HUES6 (cell line): ENCODE results near the gene MRPS6.

Source experiments
- H3K27ac ChIP-seq: 2 replicates; pipeline ENCODE4 v1.7.0; 2013; ENCODE audit warnings: low read depth, mild to moderate bottlenecking, low read length, inconsistent platforms
- H3K27me3 ChIP-seq: 2 replicates; pipeline ENCODE4 v1.6.1; 2013; ENCODE audit warnings: low read length; ENCODE audit not compliant: control insufficient read depth, insufficient read depth
- H3K36me3 ChIP-seq: 2 replicates; pipeline ENCODE4 v1.6.1; 2013; ENCODE audit warnings: low read length; ENCODE audit not compliant: control insufficient read depth, insufficient read depth
- H3K4me1 ChIP-seq: 2 replicates; pipeline ENCODE4 v1.6.1; 2013; ENCODE audit warnings: low read length; ENCODE audit not compliant: control insufficient read depth, insufficient read depth
- H3K4me3 ChIP-seq: 2 replicates; pipeline ENCODE4 v1.5.1; 2013; ENCODE audit warnings: low read depth, low read length
- H3K9ac ChIP-seq: one replicate; pipeline ENCODE4 v1.6.1; 2013; ENCODE audit warnings: mild to moderate bottlenecking, low read length
- H3K9me3 ChIP-seq: 2 replicates; pipeline ENCODE4 v1.6.1; 2013; ENCODE audit warnings: low read depth, low read length; ENCODE audit not compliant: control insufficient read depth, insufficient read depth

The MRPS6 gene

DNA sequence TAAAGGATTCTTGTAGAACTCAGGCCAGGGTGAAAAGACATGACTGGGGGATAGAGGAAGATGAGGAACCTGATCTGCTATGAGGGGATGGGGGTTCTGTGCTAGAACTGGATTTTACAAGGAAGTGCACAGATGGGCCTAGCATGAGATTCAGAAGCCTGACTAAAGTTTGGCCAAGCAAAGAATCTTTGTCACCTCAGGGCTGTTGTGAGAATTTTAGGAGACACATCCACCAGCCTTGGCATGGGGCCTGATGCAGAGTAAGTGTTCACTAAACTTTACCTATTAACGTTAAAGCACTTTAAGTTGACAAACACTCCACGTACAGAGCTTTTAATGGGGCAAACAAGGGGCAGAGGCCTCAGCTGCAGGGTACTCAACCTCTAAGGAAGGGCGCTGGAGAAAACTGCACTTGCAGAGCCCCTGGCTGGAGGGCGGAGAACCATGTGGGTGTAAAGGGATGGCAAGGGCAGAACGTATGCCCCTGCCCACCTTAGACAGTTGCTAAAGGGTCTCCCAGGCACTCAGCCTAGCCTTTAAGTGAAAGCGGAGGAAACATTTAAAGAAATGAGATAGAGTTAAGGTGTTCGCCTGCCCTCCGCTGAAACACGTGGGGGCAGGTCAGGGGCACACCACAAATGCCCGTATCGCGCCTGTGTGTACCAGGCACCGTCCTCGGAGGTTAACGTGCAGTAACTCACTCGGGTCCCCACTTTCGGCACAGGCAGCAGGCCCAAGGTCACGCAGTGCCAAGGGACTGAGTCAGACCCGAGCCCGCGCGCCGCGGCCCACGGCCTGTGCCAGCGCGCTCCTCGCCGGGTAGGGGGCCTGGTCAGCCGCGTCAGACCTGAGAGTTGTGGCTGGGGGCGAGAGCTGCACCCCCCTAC lies 990 bp upstream of the MRPS6 start:
- Histone ChIP-seq H3K9me3 (no peaks in the 10 kb centered on the region), H3K27me3 (peaks cover 8% of the 10 kb centered on the region; the same call in 1 of the 2 replicates), H3K36me3 (0 out of 2 replicates have a peak, but pooled peaks cover 2% of the 10 kb centered on the region), H3K9ac (peak overlapping the region; percentile 59), H3K4me1 (peaks cover 32% of the 10 kb centered on the region), H3K27ac (peak overlapping the region; percentile 77), H3K4me3 (peak overlapping the region; percentile 63)

DNA sequence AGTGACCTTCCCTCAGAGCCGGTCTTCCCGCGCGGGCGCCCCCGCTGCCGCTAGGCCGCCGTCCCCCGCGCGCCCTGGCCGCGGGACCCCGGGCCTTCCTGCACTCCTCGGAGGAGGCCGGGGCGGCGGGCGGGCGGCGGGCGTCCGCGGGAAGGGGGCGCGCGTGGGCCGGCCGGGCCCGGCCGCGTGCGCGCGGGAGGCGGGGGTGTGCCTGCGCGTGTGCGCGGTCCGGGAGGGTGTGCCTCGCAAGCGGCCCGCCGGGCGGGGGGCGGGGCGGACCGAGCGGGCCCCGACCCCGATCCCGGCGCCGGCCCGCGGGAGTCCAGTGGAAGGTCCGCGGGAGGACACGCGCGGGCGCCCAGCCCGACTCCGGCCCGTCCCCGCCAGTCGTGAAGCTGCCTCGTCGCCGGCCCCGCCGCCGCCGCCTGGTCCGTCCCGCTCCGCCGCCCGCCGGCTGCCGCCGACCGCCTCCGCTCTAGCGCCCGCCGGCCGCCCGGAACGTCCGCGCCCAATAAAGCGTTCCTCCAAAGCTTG lies 438 bp downstream of the MRPS6 start:
- Histone ChIP-seq H3K4me1 (peaks cover 32% of the 10 kb centered on the region), H3K4me3 (peak overlapping the region; percentile 78), H3K27ac (no peak overlapping the region; the same call in 1 of the 2 replicates)

DNA sequence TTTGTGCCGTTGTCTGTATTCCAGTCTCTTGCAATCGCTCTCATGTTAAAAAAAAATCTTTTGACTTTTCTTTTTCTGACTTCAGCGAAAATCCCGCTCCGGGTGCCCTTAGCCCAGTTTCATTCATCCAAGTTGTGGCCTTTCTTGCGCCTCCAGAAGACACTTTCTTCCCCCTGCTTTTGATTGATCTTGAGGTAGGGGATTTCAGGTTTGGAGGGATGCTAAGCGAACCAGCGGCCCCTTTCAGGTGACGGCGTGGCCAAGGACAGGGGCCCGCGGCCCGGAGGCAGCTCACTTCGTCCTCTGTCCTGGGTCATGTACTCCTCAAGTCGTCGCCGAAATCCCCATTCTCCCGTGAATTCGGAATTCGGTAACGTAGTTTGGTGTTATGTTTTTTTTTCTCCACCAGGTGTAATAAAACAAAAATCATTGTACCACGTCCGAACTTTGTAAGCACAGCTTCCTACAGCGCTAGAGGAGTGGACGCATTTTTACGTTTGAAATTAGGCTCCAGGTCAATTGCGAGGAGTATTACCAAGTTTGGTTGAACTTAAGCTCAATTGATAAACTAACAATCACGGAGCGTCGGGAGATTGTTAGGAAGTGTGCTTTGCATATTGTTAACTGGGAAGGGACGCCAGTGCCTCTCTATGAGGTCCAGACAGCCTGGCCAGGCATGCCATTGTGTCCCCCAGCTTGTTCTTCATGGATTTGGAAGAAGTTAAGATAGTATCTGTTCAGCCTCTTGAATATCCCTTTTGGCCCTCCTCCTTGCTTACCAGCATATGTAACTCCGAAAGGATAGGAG lies 1.1 kb downstream of the MRPS6 start:
- Histone ChIP-seq H3K9ac (peak overlapping the region; percentile 80), H3K4me3 (peak overlapping the region; percentile 78), H3K36me3 (peaks cover 12% of the 10 kb centered on the region), H3K9me3 (no peaks in the 10 kb centered on the region), H3K27ac (no peak overlapping the region; the same call in 1 of the 2 replicates), H3K4me1 (peaks cover 32% of the 10 kb centered on the region), H3K27me3 (peaks cover 8% of the 10 kb centered on the region; the same call in 1 of the 2 replicates)

More for the DNA sequence above, 438 bp downstream of the MRPS6 start:
- Histone ChIP-seq H3K36me3 (peaks cover 12% of the 10 kb centered on the region), H3K27me3 (peaks cover 8% of the 10 kb centered on the region; the same call in 1 of the 2 replicates), H3K9ac (peak overlapping the region; percentile 87), H3K9me3 (no peaks in the 10 kb centered on the region)

DNA sequence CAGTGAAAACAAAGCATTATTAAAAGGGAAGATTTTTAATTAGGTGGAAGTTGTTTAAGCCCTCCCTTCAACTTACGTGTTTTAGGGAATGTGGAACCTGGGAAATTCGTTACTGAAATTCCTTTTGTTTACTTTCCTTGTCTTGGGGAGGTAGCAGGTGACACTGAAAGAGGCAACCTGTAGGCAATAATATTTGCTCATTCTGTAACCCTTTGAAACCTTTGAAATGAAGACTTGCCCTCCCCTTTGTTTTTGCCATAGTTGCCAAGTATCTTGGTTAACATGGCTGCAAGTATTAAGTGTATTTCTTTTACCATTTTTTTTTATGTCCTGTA lies 1.7 kb downstream of the MRPS6 start:
- Histone ChIP-seq H3K9ac (peak overlapping the region; percentile 80), H3K36me3 (peaks cover 16% of the 10 kb centered on the region), H3K27ac (no peak overlapping the region)

DNA sequence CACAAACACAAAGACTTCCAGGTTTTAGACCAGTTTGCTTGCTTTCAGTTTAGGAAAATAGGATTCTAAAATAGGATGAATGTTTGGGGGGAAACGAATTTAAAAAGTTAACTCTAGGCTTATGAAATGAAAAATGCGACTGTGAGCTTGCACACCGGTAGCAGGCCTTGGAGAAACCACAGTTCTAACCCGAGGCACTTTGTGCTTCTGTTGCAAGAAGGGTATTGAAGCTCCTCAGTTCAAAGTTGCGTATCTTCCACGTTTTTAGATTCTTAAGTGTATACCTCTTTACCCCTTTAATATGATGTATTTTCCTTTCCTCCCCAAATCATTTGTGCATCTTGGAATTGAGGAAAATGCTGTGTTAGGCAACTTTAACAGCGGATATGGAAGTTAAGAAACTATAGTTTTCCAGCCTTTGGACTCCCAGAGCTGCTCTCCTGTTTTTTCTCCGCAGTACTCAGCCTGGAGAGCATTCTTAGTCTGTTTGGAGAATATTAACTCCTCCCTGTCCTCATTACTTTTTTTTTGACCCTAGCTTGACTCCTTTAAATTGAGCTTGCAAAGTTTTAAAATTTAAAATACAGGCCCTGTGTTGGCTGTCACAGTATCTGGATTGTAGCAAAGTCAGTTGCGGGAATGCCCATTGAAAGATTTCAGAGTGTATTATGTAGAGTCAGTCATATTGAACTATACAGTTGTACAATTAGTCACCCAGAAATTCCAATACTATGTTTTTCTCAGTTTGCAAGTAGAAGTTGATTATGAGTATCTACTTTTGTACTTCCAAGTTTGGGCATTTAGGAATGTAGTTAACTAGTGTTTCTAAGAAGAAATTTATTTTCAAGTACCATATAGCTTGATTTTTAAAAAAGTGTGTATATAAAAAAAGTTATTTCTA lies 2.6 kb downstream of the MRPS6 start:
- Histone ChIP-seq H3K4me1 (peaks cover 35% of the 10 kb centered on the region), H3K36me3 (peaks cover 20% of the 10 kb centered on the region), H3K27ac (no peak overlapping the region), H3K4me3 (peak overlapping the region; percentile 78; the same call in 1 of the 2 replicates), H3K9me3 (no peaks in the 10 kb centered on the region), H3K9ac (no peak overlapping the region), H3K27me3 (peaks cover 8% of the 10 kb centered on the region; the same call in 1 of the 2 replicates)

More for the DNA sequence above, 1.7 kb downstream of the MRPS6 start:
- H3K4me3 ChIP-seq: peak overlapping the region; percentile 78
- H3K27me3 ChIP-seq: peaks cover 8% of the 10 kb centered on the region; the same call in 1 of the 2 replicates
- no peaks in the 10 kb centered on the region for H3K9me3 ChIP-seq
- peaks cover 32% of the 10 kb centered on the region for H3K4me1 ChIP-seq

DNA sequence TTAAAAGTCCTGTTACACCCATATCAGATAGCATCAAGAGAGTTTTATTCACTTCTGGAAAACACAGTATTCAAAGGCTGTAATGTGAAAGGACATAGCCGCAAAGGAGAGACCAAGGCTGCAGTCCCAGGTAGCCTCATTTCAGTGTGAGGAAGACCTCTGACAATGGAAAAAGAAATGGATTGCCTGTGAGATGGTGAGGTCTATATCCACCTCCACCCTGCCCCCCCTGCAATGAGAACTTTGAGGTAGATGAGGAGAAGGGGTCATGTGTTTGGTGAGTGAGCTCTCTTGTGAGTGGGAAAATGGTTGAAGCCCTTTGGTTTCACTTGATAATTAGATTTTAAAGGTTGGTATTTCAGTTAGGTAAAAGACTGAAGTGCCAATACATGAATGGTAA lies 3.5 kb downstream of the MRPS6 start:
- H3K9me3 ChIP-seq: no peaks in the 10 kb centered on the region
- H3K36me3 ChIP-seq: peaks cover 20% of the 10 kb centered on the region
- H3K9ac ChIP-seq: no peak overlapping the region
- peaks cover 35% of the 10 kb centered on the region for H3K4me1 ChIP-seq
- H3K4me3 ChIP-seq: no peak overlapping the region; the same call in 1 of the 2 replicates
- peaks cover 8% of the 10 kb centered on the region; the same call in 1 of the 2 replicates for H3K27me3 ChIP-seq
- H3K27ac ChIP-seq: no peak overlapping the region

DNA sequence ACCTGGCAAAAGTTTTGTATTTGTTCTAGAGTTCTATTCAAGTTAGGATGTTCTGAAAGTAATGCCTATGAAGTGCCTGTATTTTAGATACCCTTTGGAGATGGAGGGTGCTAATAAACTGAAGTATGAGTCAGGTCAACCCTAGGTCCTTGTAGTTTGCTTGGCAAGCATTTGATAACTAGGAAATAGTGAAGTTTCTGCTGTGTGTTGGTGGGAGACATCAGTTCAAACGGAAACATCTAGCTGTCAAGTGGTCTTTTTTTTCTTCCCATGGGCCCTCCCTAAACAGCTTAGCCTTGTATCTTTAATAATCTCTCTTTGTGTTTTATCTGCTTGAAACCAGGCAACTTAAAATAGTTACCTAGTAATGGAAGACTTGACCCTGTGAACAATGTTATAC lies 4.5 kb downstream of the MRPS6 start:
- Histone ChIP-seq H3K9me3 (no peaks in the 10 kb centered on the region), H3K27ac (no peak overlapping the region), H3K4me1 (peaks cover 29% of the 10 kb centered on the region), H3K4me3 (no peak overlapping the region), H3K9ac (no peak overlapping the region), H3K27me3 (no peaks in the 10 kb centered on the region), H3K36me3 (peaks cover 20% of the 10 kb centered on the region)

DNA sequence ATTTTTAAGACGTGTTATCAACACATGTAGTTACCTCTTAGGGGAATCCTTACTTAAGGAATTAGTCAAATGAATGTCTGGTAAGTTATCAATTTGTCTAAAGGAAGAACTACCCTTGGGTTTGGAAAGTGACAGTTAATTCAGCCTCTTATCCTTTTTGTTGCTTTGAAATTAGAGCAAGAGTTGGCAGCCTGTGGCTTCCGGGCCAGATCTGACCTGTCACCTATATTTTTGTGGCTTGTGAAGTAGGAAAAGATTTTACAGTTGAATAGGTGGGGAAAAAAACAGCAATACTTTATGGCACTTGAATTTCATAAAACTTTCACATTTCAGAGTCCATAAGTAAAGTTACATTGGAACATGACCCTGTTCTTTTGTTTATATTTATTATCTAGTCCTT lies 5.5 kb downstream of the MRPS6 start:
- H3K4me3 ChIP-seq: no peak overlapping the region
- no peak overlapping the region for H3K27ac ChIP-seq
- H3K36me3 ChIP-seq: peaks cover 24% of the 10 kb centered on the region
- H3K9ac ChIP-seq: no peak overlapping the region
- H3K9me3 ChIP-seq: no peaks in the 10 kb centered on the region
- H3K4me1 ChIP-seq: peaks cover 29% of the 10 kb centered on the region
- no peaks in the 10 kb centered on the region for H3K27me3 ChIP-seq

DNA sequence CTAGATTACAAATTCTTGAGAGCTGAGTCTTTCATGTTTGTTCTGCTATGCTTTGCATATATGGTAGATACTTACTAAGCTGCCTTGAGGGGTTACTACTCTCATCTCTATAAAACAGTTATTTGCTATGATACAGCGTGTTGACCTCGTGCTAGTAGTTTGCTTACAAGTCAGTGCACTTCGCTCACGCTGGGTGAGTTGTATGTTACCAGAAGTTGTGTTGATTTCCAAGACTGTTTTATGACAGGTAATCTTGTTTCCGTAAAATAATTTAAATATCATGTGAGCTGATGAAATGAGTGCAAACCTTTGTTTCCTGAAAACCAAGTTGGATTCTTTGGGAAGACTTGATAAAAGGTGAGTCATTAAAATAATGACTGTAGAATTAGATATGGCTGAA lies 7.3 kb downstream of the MRPS6 start:
- Histone ChIP-seq H3K4me1 (peaks cover 33% of the 10 kb centered on the region), H3K27me3 (no peaks in the 10 kb centered on the region), H3K9ac (no peak overlapping the region), H3K36me3 (peaks cover 24% of the 10 kb centered on the region), H3K9me3 (no peaks in the 10 kb centered on the region), H3K27ac (no peak overlapping the region), H3K4me3 (no peak overlapping the region)

DNA sequence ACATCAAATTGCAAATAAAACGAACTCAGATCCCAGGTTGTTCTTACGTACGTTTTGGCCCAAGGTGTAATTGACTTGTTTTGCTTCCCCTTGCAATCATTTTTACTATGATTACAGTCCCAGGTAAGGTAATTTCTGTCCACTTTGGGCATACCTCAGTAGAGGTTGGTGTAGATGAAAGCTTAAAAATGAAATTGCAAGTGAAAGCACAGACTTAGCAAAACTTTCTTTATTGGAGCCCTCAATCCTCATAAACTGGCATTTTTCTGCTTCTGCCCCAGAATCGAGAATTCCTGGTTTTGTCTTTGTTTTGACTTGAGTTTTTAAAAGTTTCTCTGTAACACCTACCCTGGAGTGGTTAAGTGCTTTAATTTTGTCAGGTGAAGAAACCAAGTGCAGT lies 9.4 kb downstream of the MRPS6 start:
- no peak overlapping the region for H3K9ac ChIP-seq

More for the DNA sequence above, 9.4 kb downstream of the MRPS6 start:
- Histone ChIP-seq H3K27me3 (no peaks in the 10 kb centered on the region), H3K36me3 (peaks cover 21% of the 10 kb centered on the region), H3K4me3 (no peak overlapping the region), H3K9me3 (no peaks in the 10 kb centered on the region), H3K4me1 (peaks cover 27% of the 10 kb centered on the region), H3K27ac (no peak overlapping the region)
